HEK293T (cell line): ENCODE data around the gene MTA2.
A peak's percentile ranks its signal among the peaks of the same experiment; 100 is the strongest.

Experiments
- CTCF ChIA-PET: fragments of 350-600 bp; formaldehyde crosslinking; extraction: SDS; loops from one replicate; lab custom pipeline; 2021; ENCODE audit warnings: antibody characterized with exemption, inconsistent platforms; lab: Yijun Ruan, JAX
- POLR2A ChIA-PET: fragments of 350-600 bp; formaldehyde crosslinking; extraction: SDS; loops from one replicate; lab custom pipeline; 2020; ENCODE audit warnings: antibody characterized with exemption, inconsistent platforms; lab: Yijun Ruan, JAX
- DNase-seq: peaks from one replicate; pipeline ENCODE4 v3.0.0; 2012; ENCODE audit warnings: mixed read lengths; ENCODE audit errors: extremely low spot score
- ARNT ChIP-seq: fragments of 450-650 bp; IDR thresholded peaks from 2 replicates; pipeline ENCODE4 v1.6.1; 2017; ENCODE audit warnings: mild to moderate bottlenecking
- BHLHE40 ChIP-seq: fragments of 450-650 bp; IDR thresholded peaks from 2 replicates; pipeline ENCODE4 v1.6.1; 2016; ENCODE audit warnings: mild to moderate bottlenecking, moderate library complexity, borderline replicate concordance
- CTBP1 ChIP-seq: fragments of 450-650 bp; IDR thresholded peaks from 2 replicates; pipeline ENCODE4 v1.6.1; 2016; ENCODE audit warnings: borderline replicate concordance
- ELF4 ChIP-seq: fragments of 450-650 bp; IDR thresholded peaks from 2 replicates; pipeline ENCODE4 v1.6.1; 2017; ENCODE audit warnings: antibody characterized with exemption
- FOXA1 ChIP-seq: fragments of 450-650 bp; IDR thresholded peaks from 2 replicates; pipeline ENCODE4 v1.6.1; 2016; ENCODE audit warnings: mild to moderate bottlenecking
- FOXK2 ChIP-seq: fragments of 450-650 bp; IDR thresholded peaks from 2 replicates; pipeline ENCODE4 v1.6.1; 2016; ENCODE audit warnings: mild to moderate bottlenecking
- FOXM1 ChIP-seq: fragments of 450-650 bp; IDR thresholded peaks from 2 replicates; pipeline ENCODE4 v1.6.1; 2017; ENCODE audit warnings: mild to moderate bottlenecking, borderline replicate concordance
- HDGF ChIP-seq: fragments of 450-650 bp; IDR thresholded peaks from 2 replicates; pipeline ENCODE4 v1.6.1; 2017; ENCODE audit warnings: antibody characterized with exemption, borderline replicate concordance
- L3MBTL2 ChIP-seq: fragments of 450-650 bp; conservative IDR thresholded peaks from 2 replicates; pipeline ENCODE4 v1.6.1; 2016; ENCODE audit warnings: mild to moderate bottlenecking
- LEF1 ChIP-seq: fragments of 450-650 bp; IDR thresholded peaks from 2 replicates; pipeline ENCODE4 v1.6.1; 2017; ENCODE audit warnings: mild to moderate bottlenecking, borderline replicate concordance
- NFRKB ChIP-seq: fragments of 450-650 bp; IDR thresholded peaks from 2 replicates; pipeline ENCODE4 v1.6.1; 2016; ENCODE audit warnings: mild to moderate bottlenecking, moderate library complexity
- PKNOX1 ChIP-seq: fragments of 450-650 bp; IDR thresholded peaks from 2 replicates; pipeline ENCODE4 v1.6.1; 2016
- SP1 ChIP-seq: fragments of 450-650 bp; IDR thresholded peaks from 2 replicates; pipeline ENCODE4 v1.6.1; 2017
- SUZ12 ChIP-seq: fragments of 450-650 bp; IDR thresholded peaks from 2 replicates; pipeline ENCODE4 v1.6.1; 2016; ENCODE audit warnings: mild to moderate bottlenecking
- TARDBP ChIP-seq: fragments of 450-650 bp; IDR thresholded peaks from 2 replicates; pipeline ENCODE4 v1.6.1; 2016
- ZNF384 ChIP-seq: fragments of 450-650 bp; IDR thresholded peaks from 2 replicates; pipeline ENCODE4 v1.6.1; 2016

MTA2 gene

DNA sequence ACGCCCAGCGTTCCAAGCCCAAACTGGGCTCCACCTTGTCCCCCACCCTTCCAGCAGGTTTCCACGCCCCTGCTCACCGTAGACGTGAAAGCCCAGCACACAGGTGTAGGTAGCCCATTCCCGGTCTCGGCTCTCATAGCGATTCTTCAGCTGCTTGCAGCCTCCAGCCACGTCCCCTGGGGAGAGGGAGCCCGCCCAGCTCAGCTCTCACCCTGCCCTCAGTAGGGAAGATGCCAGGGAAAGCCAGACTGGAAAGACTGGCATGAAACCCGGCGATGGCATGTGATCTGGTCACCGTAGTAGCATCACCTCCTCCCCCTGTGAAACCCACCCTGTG is 1.4 kb upstream of the MTA2 start:
- POLR2A ChIA-PET: interaction anchor here (1.8 to 4.3 kb wide), 2 partner anchors 11 to 50 kb away, joined by 9 to 30 read pairs; partner anchors contain the start of genes INTS5 and TUT1
- DNase-seq: no peak
- TF ChIP-seq ZNF384: no peak
- no peak for TF ChIP-seq CTBP1
- TF ChIP-seq NFRKB: no peak
- no peak for TF ChIP-seq ARNT
- no peak for TF ChIP-seq L3MBTL2
- no peak for TF ChIP-seq SP1
- TF ChIP-seq PKNOX1: no peak
- TF ChIP-seq ELF4: no peak
- no peak for TF ChIP-seq HDGF
- no peak for TF ChIP-seq BHLHE40
- TF ChIP-seq LEF1: no peak
- TF ChIP-seq FOXM1: no peak
- no peak for TF ChIP-seq SUZ12
- no peak for TF ChIP-seq FOXK2
- TF ChIP-seq FOXA1: no peak
- TF ChIP-seq TARDBP: no peak
- CTCF ChIA-PET: no interaction called here

DNA sequence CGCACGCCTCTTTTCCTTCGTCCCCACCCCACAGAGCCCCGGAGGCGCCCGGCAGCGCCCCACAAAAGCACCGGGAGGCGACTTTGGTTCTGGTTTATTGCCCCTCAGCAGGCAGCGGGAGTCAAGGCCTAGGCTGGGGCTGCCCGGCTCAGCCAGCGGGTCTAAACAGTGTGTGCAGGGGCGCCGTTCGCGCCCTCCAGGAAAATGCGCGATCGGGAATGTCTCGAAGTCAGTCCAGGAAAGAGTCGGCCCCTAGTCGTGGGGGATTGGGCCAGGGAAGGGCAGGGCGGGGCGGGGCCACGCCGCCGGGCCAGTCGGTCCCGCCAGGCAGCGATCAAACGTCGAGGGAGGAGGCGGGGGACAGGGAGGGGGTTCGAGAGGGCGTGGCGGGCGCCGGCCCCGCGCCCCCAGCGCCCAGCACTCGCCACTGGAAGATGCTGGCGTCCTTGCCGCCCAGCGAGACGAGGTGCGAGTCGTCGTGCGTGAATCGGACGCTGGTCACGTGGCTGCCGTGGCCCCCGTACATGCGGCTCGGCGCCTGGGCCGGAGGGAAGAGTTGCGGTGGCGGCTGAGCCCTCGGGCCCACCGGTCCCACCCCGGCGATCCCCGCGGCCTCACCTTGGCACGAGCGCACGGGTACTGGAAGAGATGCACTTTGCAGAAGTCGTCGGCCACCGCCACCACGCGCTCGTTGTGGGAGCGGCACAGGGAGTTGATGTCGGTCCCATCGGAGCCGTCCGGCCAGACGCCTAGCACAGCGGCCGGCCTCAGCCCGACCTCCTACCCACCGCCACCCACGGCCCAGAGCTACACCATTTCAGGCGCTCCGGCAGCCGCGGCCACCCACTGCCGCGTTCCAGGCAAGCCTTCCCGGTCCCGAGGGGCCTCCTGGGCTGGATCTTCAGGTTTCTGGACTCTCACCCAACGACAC is 741 bp upstream of the MTA2 start:
- TF ChIP-seq HDGF (no peak), ELF4 (no peak), LEF1 (no peak), L3MBTL2 (peak; percentile 97), CTBP1 (0 out of 2 replicates have a peak, but pooled peaks have one; percentile 23), FOXM1 (no peak), PKNOX1 (0 out of 2 replicates have a peak, but pooled peaks have one; percentile 1), SP1 (no peak)
- DNase-seq: peak; percentile 71
- ChIA-PET CTCF (interaction anchor here (0.6 to 2.1 kb wide), 5 partner anchors 9 to 178 kb away, joined by 4 to 9 read pairs (median 9); partner anchors contain the start of genes EML3 and TUT1), POLR2A (interaction anchor here (0.6 to 4.3 kb wide), 24 partner anchors 9 to 279 kb away, joined by 3 to 105 read pairs (median 5); partner anchors contain the start of genes B3GAT3, BSCL2, C11orf98 and CSKMT)

DNA sequence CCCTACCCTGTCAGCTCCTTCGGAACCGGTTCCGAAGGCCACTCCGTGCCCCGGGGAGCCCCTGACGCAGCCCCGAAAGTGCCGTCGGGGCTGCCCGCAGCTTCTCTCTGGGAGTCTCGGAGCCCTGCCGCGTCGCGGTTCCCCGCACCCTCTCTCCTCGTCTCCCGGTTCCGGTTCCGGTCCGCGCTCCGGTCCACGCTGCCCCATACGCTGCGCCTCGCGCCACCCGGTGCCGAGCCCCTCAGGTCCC is 618 bp downstream of the MTA2 start:
- TF ChIP-seq LEF1 (no peak), L3MBTL2 (0 out of 2 replicates have a peak, but pooled peaks have one; percentile 18)
- POLR2A ChIA-PET: interaction anchor here (0.7 to 3.4 kb wide), 12 partner anchors 9 to 127 kb away, joined by 3 to 105 read pairs (median 8); partner anchors contain the start of genes B3GAT3, C11orf98, CSKMT and EEF1G
- CTCF ChIA-PET: interaction anchor here (0.8 to 2.1 kb wide), 4 partner anchors 9 to 58 kb away, joined by 3 to 9 read pairs (median 6); partner anchors contain the start of genes EML3 and TUT1
- no peak for DNase-seq

DNA sequence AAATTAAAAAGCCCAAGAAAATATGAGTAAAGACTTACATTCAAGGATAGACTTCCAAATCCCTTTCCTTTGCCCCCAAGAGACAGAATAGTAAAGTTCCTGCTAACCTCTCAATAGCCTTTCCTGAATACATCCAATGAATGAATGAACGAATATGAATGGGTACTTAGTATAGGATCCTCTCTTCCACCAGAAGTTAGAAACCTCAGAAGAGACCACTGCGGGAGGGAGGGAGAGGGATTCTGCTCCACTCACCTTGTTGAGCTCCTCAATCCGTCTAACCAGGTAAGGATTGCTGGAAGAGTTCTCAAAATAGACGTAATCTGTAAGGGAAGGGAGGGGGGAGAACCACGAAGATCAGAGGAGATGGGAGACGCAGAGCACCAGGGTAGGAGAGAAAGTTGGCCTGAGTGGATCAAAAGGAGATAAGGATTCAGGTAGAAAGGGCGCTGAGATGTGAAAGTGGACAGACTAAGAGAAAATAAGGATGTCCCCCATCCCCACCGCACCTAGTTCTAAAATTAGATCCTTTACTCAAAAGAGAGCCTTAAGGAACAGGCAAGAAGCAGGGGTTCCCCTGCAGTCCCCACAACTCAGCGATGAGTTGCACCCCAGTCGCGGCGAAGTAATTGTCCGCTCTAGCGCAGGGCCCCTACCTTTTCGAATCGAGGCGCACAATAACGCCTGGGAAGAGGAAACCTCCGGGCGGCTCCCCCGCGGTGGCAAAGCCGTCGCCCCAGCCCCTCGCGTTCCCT is 1.1 kb downstream of the MTA2 start:
- no peak for DNase-seq
- ChIA-PET CTCF (interaction anchor here (1.0 to 2.1 kb wide), 2 partner anchors 9 to 11 kb away, joined by 4 to 9 read pairs; partner anchors contain the start of gene TUT1), POLR2A (interaction anchor here (0.7 to 3.4 kb wide), 11 partner anchors 9 to 127 kb away, joined by 3 to 105 read pairs (median 8); partner anchors contain the start of genes B3GAT3, C11orf98, CSKMT and EEF1G)
- TF ChIP-seq LEF1: no peak
- no peak for TF ChIP-seq FOXK2
- TF ChIP-seq TARDBP: no peak
- TF ChIP-seq ELF4: no peak
- TF ChIP-seq FOXA1: no peak
- TF ChIP-seq CTBP1: no peak
- TF ChIP-seq ZNF384: no peak
- TF ChIP-seq SP1: no peak
- no peak for TF ChIP-seq SUZ12
- no peak for TF ChIP-seq NFRKB
- TF ChIP-seq HDGF: no peak
- no peak for TF ChIP-seq L3MBTL2
- TF ChIP-seq PKNOX1: no peak
- no peak for TF ChIP-seq BHLHE40

DNA sequence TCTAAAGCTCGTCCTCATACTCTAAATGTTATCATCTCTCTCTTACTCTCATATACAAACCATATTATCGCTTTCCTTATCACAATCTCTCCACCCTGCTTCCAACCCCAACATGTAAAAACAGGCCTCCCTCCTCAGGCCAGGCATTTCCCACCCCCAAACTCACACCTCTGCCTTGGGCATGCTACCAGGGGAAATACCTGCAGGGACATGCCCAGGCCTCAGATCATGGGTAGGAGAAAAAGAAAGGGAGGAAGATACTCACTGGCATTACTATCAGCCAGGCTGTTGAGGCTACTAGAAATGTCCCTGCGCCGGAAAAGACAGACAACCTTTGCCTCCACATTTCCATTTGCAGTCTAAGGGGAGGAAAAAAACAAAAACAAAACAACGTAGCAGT is 1.8 kb downstream of the MTA2 start:
- no peak for DNase-seq
- CTCF ChIA-PET: interaction anchor here (1.0 to 2.1 kb wide), 2 partner anchors 8 to 12 kb away, joined by 4 to 9 read pairs; partner anchors contain the start of gene TUT1
- TF ChIP-seq FOXA1: no peak
- no peak for TF ChIP-seq LEF1
- TF ChIP-seq TARDBP: no peak
- TF ChIP-seq BHLHE40: no peak
- TF ChIP-seq FOXM1: no peak
- no peak for TF ChIP-seq NFRKB
- TF ChIP-seq CTBP1: no peak
- POLR2A ChIA-PET: interaction anchor here (0.8 to 3.4 kb wide), 13 partner anchors 8 to 282 kb away, joined by 3 to 105 read pairs (median 7); partner anchors contain the start of genes B3GAT3, C11orf98, CSKMT and EEF1G
